NOMO-1 treated with dmso at 0.1 percent for 144 hours (cell line): ENCODE results near the gene NDUFS3.

Experiments used
- DNase-seq: peaks from one replicate; lab custom pipeline; 2025; ENCODE audit not compliant: unreplicated experiment; lab: John Stamatoyannopoulos, UW

NDUFS3 gene

GRCh38 chr11:47589977-47590861, 11.3 kb downstream of the NDUFS3 start:
- DNase-seq, result no peak

GRCh38 chr11:47591764-47592163, 12.9 kb downstream of the NDUFS3 start:
- peak; percentile 74 for DNase-seq

GRCh38 chr11:47592251-47592650, 13.4 kb downstream of the NDUFS3 start:
- no peak for DNase-seq

- DNase-seq, result no peak
Observed at GRCh38 chr11:47592970-47593369, 14.1 kb downstream of the NDUFS3 start.

GRCh38 chr11:47593492-47593933, 14.6 kb downstream of the NDUFS3 start:
- DNase-seq, result no peak

GRCh38 chr11:47593934-47594855, 15.3 kb downstream of the NDUFS3 start, which contains the start of gene C1QTNF4:
Gene C1QTNF4 (minus strand): TSS chr11:47594411. CDS start chr11:47590810, 3,601 bp downstream.
- no peak for DNase-seq

GRCh38 chr11:47595029-47595428, 16.2 kb downstream of the NDUFS3 start:
- no peak for DNase-seq

GRCh38 chr11:47595967-47596366, 17.1 kb downstream of the NDUFS3 start:
- no peak for DNase-seq

- no peak for DNase-seq
Observed at GRCh38 chr11:47599902-47600301, 21.0 kb downstream of the NDUFS3 start.

- DNase-seq, result no peak
Observed at GRCh38 chr11:47603295-47603694, 24.4 kb downstream of the NDUFS3 start.

GRCh38 chr11:47605921-47606320, 27.0 kb downstream of the NDUFS3 start:
- no peak for DNase-seq

- no peak for DNase-seq
Observed at GRCh38 chr11:47606731-47607130, 27.9 kb downstream of the NDUFS3 start.

- no peak for DNase-seq
Observed at GRCh38 chr11:47607380-47607779, 28.5 kb downstream of the NDUFS3 start.

GRCh38 chr11:47609675-47610074, 30.8 kb downstream of the NDUFS3 start:
- no peak for DNase-seq

GRCh38 chr11:47611348-47611794, 32.5 kb downstream of the NDUFS3 start:
- DNase-seq, result peak; percentile 76

GRCh38 chr11:47615249-47615648, 36.4 kb downstream of the NDUFS3 start:
- no peak for DNase-seq

GRCh38 chr11:47616726-47617416, 38.0 kb downstream of the NDUFS3 start:
- peak; percentile 47 for DNase-seq

GRCh38 chr11:47617417-47617809, 38.5 kb downstream of the NDUFS3 start:
- no peak for DNase-seq

- DNase-seq, result no peak
Observed at GRCh38 chr11:47620836-47621378, 42.0 kb downstream of the NDUFS3 start.

GRCh38 chr11:47626234-47626633, 47.4 kb downstream of the NDUFS3 start:
- no peak for DNase-seq

GRCh38 chr11:47628026-47628425, 49.2 kb downstream of the NDUFS3 start:
- no peak for DNase-seq
